Measurements from ENCODE around the gene ARF6.
"Not testable (repeated sequence)": the region's sequence is repeated elsewhere in the genome, so short reads cannot be mapped to it uniquely, and the experiment has no call there.

Gene ARF6

DNA sequence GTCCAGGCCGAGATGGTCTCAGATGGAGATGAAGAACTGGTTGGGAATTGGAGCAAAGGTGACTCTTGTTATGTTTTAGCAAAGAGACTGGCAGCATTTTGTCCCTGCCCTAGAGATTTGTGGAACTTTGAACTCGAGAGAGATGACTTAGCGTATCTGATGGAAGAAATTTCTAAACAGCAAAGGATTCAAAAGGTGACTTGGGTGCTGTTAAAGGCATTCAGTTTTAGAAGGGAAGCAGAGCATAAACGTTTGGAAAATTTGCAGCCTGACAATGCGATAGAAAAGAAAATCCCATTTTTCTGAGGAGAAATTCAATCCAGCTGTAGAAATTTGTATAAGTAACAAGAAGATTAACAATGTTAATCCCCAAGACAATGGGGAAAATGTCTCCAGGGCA is 44.0 kb downstream of the ARF6 start:
- in situ Hi-C loops (cut with HindIII; ENCODE audit: low sequenced_read_pairs) = not testable (repeated sequence)

GRCh38 chr14:49939215-49939614 is 46.3 kb downstream of the ARF6 start:
- in situ Hi-C loops (cut with HindIII; ENCODE audit: low sequenced_read_pairs) = not testable (repeated sequence)

DNA sequence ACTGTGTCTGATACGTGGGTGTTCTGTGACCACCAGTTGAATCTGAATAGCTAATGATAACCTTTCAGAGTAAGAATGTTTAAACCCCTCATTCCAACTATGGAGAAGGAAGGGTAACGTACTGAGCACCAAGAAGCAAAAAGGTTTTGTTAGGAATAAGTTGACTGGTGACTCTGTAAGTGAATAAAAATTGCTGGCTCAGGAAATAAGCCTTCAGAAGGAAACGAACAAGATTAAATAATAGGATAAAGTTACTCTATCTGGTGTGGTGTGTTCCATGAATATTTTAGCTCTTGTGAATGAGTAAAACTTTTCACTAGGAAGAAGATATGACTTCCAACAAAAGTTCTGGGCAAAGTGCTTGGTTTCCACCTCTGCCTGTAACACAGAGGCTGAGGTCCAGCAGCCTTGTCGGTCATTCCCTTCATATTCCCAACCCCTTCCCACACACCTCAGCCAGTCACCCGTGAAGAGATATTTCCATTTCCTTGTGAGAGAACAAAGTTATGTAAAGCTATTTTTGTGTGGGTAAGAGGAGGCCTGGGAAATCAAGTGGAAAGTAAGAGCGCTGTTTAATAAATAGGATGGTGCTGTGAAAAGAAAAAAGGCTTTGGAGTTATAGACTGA is 47.1 kb downstream of the ARF6 start:
- in situ Hi-C loops (cut with HindIII; ENCODE audit: low sequenced_read_pairs) = no loop called here

GRCh38 chr14:49940808-49941421 is 48.0 kb downstream of the ARF6 start:
- in situ Hi-C loops (cut with HindIII; ENCODE audit: low sequenced_read_pairs) = no loop called here

- in situ Hi-C loops (cut with HindIII; ENCODE audit: low sequenced_read_pairs) = no loop called here
Measured at GRCh38 chr14:49942090-49942489, 49.2 kb downstream of the ARF6 start.

- in situ Hi-C loops (cut with HindIII; ENCODE audit: low sequenced_read_pairs) = no loop called here
Measured at GRCh38 chr14:49944501-49944900, 51.6 kb downstream of the ARF6 start.

GRCh38 chr14:49945448-49946319 is 52.8 kb downstream of the ARF6 start:
- in situ Hi-C loops (cut with HindIII; ENCODE audit: low sequenced_read_pairs) = no loop called here
